ENCODE results near the gene TNIK. TPM values are rescaled to one million over a fixed set of nuclear protein-coding genes. Genes with fewer than 3 reads are reported as not detected.

The TNIK gene
- total and polyA plus RNA-seq, 5 donors: 8.1 to 27.4 (median 21.6) TPM

DNA sequence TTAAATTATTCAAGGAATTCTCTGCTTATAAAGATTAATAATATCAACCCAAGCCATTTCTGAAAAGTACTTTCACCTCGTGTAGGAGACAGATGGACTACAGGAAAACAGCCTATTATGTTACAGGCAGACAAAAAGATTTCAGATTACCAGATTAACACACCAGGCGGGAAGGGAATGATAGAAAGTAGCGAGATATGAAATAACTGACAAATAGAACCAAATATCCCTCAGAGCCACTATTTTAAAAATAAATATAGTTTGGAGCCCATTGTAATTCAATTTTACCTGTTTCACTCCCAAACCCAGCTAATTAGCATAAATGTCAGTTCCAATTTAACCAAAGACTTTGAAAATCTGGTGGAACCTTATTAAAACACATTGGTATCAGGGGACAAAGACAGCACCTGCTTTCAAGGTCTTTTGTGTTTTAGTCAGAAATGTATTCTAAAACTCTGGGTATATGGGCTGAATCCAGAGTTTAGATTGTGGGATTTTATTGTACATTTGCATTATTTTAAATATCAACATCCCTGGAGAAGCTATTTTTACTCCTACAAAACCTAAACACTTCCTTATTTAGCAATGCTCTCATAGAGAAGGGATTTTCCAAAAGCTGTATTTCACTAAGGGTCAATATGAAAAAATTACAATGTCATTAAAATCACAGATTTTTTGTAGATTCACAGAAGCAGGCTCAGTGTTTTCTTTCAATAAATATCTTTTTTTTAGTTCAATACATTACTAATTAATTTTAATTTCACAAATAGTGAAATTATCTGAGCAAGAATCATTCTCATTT, 138.4 kb downstream of the TNIK start:
- DNase-seq (no peak), ATAC-seq (no peak)
- H3K9me3 ChIP-seq (ENCODE audit: control insufficient read depth, low read length): no peaks in the 10 kb centered on the region
- H3K4me3 ChIP-seq (ENCODE audit: low read length): no peak overlapping the region
- intact Hi-C loops (cut with DNase I): loop anchor here in 1 of 4 donors (10.0 kb wide), 1 partner anchor 133 kb away; no protein-coding TSS in a partner anchor
- H3K27me3 ChIP-seq (ENCODE audit: control insufficient read depth, insufficient read depth): no peaks in the 10 kb centered on the region
- H3K27ac ChIP-seq (ENCODE audit: low read length): no peak overlapping the region
- WGBS: 30% methylated on average over 3 of the region's 3 CpGs
- H3K4me1 ChIP-seq (ENCODE audit: control insufficient read depth, insufficient read depth, low read length): peaks cover 2% of the 10 kb centered on the region

DNA sequence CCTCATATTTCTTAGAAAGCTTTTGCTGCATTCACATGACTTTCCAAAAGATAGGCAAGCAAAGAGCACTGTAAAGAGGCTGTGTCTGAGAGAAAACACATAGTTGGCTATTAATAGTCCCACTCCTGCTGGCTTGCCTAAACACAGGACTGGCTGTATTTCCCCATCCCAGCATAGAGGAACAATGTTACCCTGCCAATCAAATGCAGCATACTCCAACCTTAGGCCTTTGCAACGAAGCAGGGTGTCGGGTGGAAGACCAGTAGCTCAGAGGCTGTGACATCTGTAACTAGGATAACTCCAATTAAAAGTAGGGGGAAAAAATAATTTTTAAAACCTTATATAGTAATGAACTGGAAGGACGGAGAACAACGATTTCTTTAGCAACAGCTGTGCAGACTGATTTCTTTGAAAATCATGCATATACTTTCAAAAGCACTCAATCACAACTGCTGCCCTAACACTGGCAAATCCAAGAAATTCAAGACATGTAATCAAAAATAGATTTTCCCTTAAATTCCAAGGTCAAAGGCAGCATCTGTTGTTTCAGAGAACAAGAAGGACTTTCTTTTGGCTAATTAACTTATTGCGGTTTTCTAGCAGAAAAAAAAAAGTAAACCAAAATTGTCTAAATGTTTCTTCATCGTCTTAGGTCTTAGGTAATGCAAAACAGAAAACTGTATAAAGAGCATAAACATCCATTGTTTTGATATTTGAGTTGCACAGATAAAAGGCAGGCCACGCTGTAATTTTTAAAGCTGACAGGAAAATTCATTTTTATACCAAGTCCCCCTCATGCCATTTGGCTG, 139.3 kb downstream of the TNIK start:
- DNase-seq (peak in 2 of 3 donors; percentile 46 to 56), ATAC-seq (peak; percentile 93 to 95)
- Histone ChIP-seq H3K4me3 (ENCODE audit: low read length) (no peak overlapping the region), H3K27me3 (ENCODE audit: control insufficient read depth, insufficient read depth) (no peaks in the 10 kb centered on the region), H3K4me1 (ENCODE audit: control insufficient read depth, insufficient read depth, low read length) (peaks cover 2% of the 10 kb centered on the region), H3K27ac (ENCODE audit: low read length) (peak overlapping the region; percentile 69), H3K9me3 (ENCODE audit: control insufficient read depth, low read length) (no peaks in the 10 kb centered on the region)
- intact Hi-C loops (cut with DNase I): loop anchor here in 1 of 4 donors (10.0 kb wide), 1 partner anchor 134 kb away; no protein-coding TSS in a partner anchor
- WGBS: 45% methylated on average over 7 of the region's 7 CpGs

DNA sequence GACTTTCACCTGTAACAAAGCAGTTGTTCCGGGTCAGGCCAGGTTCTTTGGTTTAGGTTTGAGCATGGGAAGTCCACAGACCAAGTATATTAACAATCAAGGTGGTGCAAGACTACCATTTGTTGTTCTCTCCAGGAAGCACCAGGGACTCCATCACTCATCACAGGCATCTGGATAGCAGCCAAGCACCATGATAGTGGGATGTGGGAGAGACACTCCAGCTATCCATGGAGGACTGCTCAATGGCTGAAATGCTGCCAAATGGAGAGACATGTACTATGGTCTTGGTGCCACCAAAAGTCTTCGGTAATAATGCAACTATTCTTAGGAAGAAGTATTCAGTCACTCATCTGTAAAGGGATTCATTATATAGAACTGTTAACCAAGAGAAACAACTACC, 143.0 kb downstream of the TNIK start:
- H3K27ac ChIP-seq (ENCODE audit: low read length): no peak overlapping the region
- H3K4me1 ChIP-seq (ENCODE audit: control insufficient read depth, insufficient read depth, low read length): no peaks in the 10 kb centered on the region
- DNase-seq: peak; percentile 38 to 65 (median 60)
- H3K9me3 ChIP-seq (ENCODE audit: control insufficient read depth, low read length): no peaks in the 10 kb centered on the region
- H3K27me3 ChIP-seq (ENCODE audit: control insufficient read depth, insufficient read depth): no peaks in the 10 kb centered on the region
- H3K4me3 ChIP-seq (ENCODE audit: low read length): no peak overlapping the region
- 67% methylated on average over 2 of the region's 2 CpGs for WGBS
- intact Hi-C loops (cut with DNase I): loop anchor here in 3 of 4 donors (10.0 kb wide), 2 partner anchors 132 to 142 kb away; no protein-coding TSS in a partner anchor
- peak; percentile 65 to 83 for ATAC-seq

DNA sequence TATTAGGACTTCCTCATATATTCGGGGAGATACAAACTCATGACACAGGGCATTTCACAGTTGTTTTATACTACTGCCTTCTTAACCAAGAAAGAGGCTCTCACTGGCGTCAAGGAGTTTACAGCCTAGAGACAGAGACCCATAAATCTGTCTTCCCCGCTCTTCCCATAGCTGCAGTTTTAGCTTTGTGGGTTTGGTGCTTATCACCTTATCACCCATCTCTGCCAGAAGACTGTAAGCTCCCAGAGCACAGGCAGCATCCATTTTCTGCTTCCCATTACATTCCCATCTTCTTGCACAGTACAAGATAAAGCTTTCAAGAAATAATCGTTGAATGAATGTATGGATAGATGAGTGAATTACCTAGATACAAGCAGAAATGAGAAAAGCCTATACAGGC, 144.3 kb downstream of the TNIK start:
- Histone ChIP-seq H3K27ac (ENCODE audit: low read length) (no peak overlapping the region), H3K9me3 (ENCODE audit: control insufficient read depth, low read length) (no peaks in the 10 kb centered on the region), H3K4me1 (ENCODE audit: control insufficient read depth, insufficient read depth, low read length) (no peaks in the 10 kb centered on the region), H3K27me3 (ENCODE audit: control insufficient read depth, insufficient read depth) (no peaks in the 10 kb centered on the region), H3K4me3 (ENCODE audit: low read length) (no peak overlapping the region)
- DNase-seq (no peak), ATAC-seq (no peak)
- intact Hi-C loops (cut with DNase I): loop anchor here in 3 of 4 donors (10.0 kb wide), 2 partner anchors 131 to 141 kb away; no protein-coding TSS in a partner anchor
- WGBS: 92% methylated on average over 4 of the region's 4 CpGs

DNA sequence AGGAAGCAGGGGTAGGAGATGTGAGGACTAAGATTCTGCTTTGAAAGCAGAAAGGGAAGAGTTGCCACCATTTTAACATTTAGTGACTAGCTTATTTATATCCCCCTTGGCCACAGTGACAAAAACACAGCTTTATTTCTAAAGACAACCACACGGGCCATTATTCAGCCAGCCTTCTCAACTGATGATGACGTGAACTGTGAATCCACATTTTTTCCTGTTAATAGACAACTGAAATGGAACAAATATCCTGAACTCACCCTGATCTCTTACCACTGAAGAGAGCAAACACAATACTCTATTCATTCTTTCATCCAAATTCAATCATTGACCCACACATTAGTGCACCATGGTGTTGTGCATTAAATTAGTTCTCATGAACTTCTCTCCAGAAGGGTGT, 145.1 kb downstream of the TNIK start:
- Histone ChIP-seq H3K4me1 (ENCODE audit: control insufficient read depth, insufficient read depth, low read length) (no peaks in the 10 kb centered on the region), H3K4me3 (ENCODE audit: low read length) (no peak overlapping the region), H3K9me3 (ENCODE audit: control insufficient read depth, low read length) (no peaks in the 10 kb centered on the region), H3K27ac (ENCODE audit: low read length) (no peak overlapping the region), H3K27me3 (ENCODE audit: control insufficient read depth, insufficient read depth) (no peaks in the 10 kb centered on the region)
- DNase-seq (no peak), ATAC-seq (no peak)
- 83% methylated on average over 2 of the region's 2 CpGs for WGBS
- intact Hi-C loops (cut with DNase I): loop anchor here in 3 of 4 donors (10.0 kb wide), 2 partner anchors 130 to 140 kb away; no protein-coding TSS in a partner anchor

- Histone ChIP-seq H3K4me3 (ENCODE audit: low read length) (no peak overlapping the region), H3K4me1 (ENCODE audit: control insufficient read depth, insufficient read depth, low read length) (no peaks in the 10 kb centered on the region), H3K27me3 (ENCODE audit: control insufficient read depth, insufficient read depth) (no peaks in the 10 kb centered on the region), H3K27ac (ENCODE audit: low read length) (no peak overlapping the region), H3K9me3 (ENCODE audit: control insufficient read depth, low read length) (no peaks in the 10 kb centered on the region)
- intact Hi-C loops (cut with DNase I): loop anchor here in 3 of 4 donors (10.0 kb wide), 2 partner anchors 130 to 140 kb away; no protein-coding TSS in a partner anchor
- ATAC-seq (no peak), DNase-seq (no peak)
- WGBS: 91% methylated on average over 3 of the region's 3 CpGs
Observed at GRCh38 chr3:171314341-171314740, 145.9 kb downstream of the TNIK start.

GRCh38 chr3:171313702-171314101, 146.5 kb downstream of the TNIK start:
- WGBS: 74% methylated on average over 7 of the region's 7 CpGs
- intact Hi-C loops (cut with DNase I): loop anchor here in 3 of 4 donors (10.0 kb wide), 2 partner anchors 129 to 139 kb away; no protein-coding TSS in a partner anchor
- ATAC-seq (no peak), DNase-seq (no peak)
- no peaks in the 10 kb centered on the region for H3K27me3 ChIP-seq (ENCODE audit: control insufficient read depth, insufficient read depth)
- H3K4me3 ChIP-seq (ENCODE audit: low read length): no peak overlapping the region
- H3K9me3 ChIP-seq (ENCODE audit: control insufficient read depth, low read length): no peaks in the 10 kb centered on the region
- H3K4me1 ChIP-seq (ENCODE audit: control insufficient read depth, insufficient read depth, low read length): no peaks in the 10 kb centered on the region
- no peak overlapping the region for H3K27ac ChIP-seq (ENCODE audit: low read length)

DNA sequence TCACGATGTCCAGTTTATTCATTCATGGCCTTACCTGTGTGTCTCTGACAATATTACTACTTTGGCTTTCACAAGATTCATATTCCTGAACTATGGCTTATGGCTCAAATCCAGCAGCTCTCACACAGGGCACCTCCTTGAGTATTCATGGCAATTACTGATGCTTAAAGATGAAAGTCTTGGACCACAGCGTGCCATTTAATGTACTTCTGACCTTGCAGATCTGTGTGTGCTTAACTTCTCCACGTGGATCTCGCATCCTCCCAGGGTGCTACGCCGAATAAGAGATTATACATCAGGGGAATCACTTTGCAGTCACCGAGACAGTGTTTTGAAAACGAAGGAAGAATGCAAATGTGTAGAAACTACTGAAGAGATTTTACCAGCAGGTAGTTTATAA, 147.5 kb downstream of the TNIK start:
- ATAC-seq (no peak), DNase-seq (no peak)
- 71% methylated on average over 8 of the region's 8 CpGs for WGBS
- Histone ChIP-seq H3K4me1 (ENCODE audit: control insufficient read depth, insufficient read depth, low read length) (no peaks in the 10 kb centered on the region), H3K4me3 (ENCODE audit: low read length) (no peak overlapping the region), H3K9me3 (ENCODE audit: control insufficient read depth, low read length) (no peaks in the 10 kb centered on the region), H3K27me3 (ENCODE audit: control insufficient read depth, insufficient read depth) (no peaks in the 10 kb centered on the region), H3K27ac (ENCODE audit: low read length) (no peak overlapping the region)
- intact Hi-C loops (cut with DNase I): loop anchor here in 3 of 4 donors (10.0 kb wide), 2 partner anchors 128 to 138 kb away; no protein-coding TSS in a partner anchor

DNA sequence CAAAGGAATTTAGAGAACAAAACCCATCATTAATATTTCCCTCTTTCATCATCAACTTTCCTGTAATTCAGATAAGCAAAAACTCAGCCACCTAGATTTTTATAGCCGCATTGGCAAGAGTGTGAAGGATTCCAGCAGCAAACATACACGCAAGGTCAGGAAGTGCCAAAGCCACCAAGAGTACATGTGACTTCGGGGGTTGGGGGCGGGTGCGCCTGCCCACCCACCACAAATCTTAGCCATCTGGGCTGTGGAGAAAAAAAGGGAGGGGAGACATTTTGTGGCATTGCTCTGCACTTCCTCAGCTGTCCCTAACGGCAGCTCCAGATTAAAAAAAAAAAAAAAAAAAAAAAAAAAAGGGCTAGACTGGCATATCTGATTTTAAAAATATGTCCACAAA, 148.4 kb downstream of the TNIK start:
- H3K27ac ChIP-seq (ENCODE audit: low read length): peak overlapping the region; percentile 72
- peak in 1 of 2 donors; percentile 49 for ATAC-seq
- H3K9me3 ChIP-seq (ENCODE audit: control insufficient read depth, low read length): no peaks in the 10 kb centered on the region
- no peaks in the 10 kb centered on the region for H3K4me1 ChIP-seq (ENCODE audit: control insufficient read depth, insufficient read depth, low read length)
- no peak for DNase-seq
- intact Hi-C loops (cut with DNase I): loop anchor here in 3 of 4 donors (10.0 kb wide), 2 partner anchors 127 to 137 kb away; no protein-coding TSS in a partner anchor
- no peak overlapping the region for H3K4me3 ChIP-seq (ENCODE audit: low read length)
- no peaks in the 10 kb centered on the region for H3K27me3 ChIP-seq (ENCODE audit: control insufficient read depth, insufficient read depth)
- 42% methylated on average over 6 of the region's 6 CpGs for WGBS

DNA sequence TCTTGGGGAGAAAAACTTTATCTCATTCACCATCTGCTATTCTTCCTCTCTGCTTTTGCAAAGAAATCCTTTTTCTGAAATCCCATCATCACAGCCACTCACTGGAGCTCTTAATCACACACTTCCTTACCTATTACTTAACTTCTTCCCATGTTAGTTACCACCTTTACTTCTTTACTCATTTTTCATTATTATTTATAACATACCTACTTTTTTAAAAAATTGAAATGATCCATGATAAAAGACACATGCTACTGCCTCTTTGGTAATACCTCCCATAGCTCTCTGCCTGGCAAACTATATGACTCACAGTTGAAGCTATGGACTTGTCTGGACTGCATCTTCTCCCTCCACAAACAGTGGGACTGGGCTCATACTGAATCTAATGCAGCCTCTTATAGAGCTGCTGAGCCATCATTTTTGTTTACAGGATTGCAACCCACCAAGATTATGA, 150.3 kb downstream of the TNIK start:
- DNase-seq (no peak), ATAC-seq (peak in 1 of 2 donors; percentile 47)
- Histone ChIP-seq H3K4me3 (ENCODE audit: low read length) (no peak overlapping the region), H3K4me1 (ENCODE audit: control insufficient read depth, insufficient read depth, low read length) (no peaks in the 10 kb centered on the region), H3K9me3 (ENCODE audit: control insufficient read depth, low read length) (no peaks in the 10 kb centered on the region), H3K27ac (ENCODE audit: low read length) (no peak overlapping the region), H3K27me3 (ENCODE audit: control insufficient read depth, insufficient read depth) (no peaks in the 10 kb centered on the region)
- intact Hi-C loops (cut with DNase I): loop anchor here in 3 of 4 donors (10.0 kb wide), 2 partner anchors 125 to 135 kb away; no protein-coding TSS in a partner anchor
